Right renal pelvis (tissue), 4 donors: Measurements from ENCODE around the gene CDH2. TPM values are rescaled to one million over a fixed set of nuclear protein-coding genes. Genes with fewer than 3 reads are reported as not detected.

Experiments
- DNase-seq, 4 donors: peaks; one replicate each; pipeline ENCODE4 v3.0.0-alpha.2; 2013; ENCODE audit warnings: low read depth in 4 of 4, low spot score in 3 of 4, missing footprints in 1 of 4
- polyA plus RNA-seq, 4 donors: library from polyadenylated mRNA; unstranded; fragments of 120-200 nt; gene quantifications; one replicate each; pipeline ENCODE4 v1.2.1, GENCODE V29; 2013; ENCODE audit not compliant: insufficient read length in 4 of 4

Gene CDH2
- polyA plus RNA-seq, 4 donors = 70.3 to 87.6 (median 81.2) TPM

- DNase-seq = no peak
Observed at GRCh38 chr18:28007841-28008240, 169.1 kb downstream of the CDH2 start.

- no peak for DNase-seq
Observed at GRCh38 chr18:28005164-28005563, 171.8 kb downstream of the CDH2 start.

- DNase-seq = no peak
Observed at GRCh38 chr18:28004606-28005005, 172.3 kb downstream of the CDH2 start.

GRCh38 chr18:28003451-28003850, 173.5 kb downstream of the CDH2 start:
- DNase-seq = no peak

- DNase-seq = no peak
Observed at GRCh38 chr18:28002841-28003240, 174.1 kb downstream of the CDH2 start.

GRCh38 chr18:27996801-27997272, 180.1 kb downstream of the CDH2 start:
- DNase-seq = no peak

GRCh38 chr18:27995770-27996502, 181.0 kb downstream of the CDH2 start:
- no peak for DNase-seq

GRCh38 chr18:27994571-27994970, 182.4 kb downstream of the CDH2 start:
- no peak for DNase-seq

GRCh38 chr18:27991391-27991790, 185.5 kb downstream of the CDH2 start:
- no peak for DNase-seq

- no peak for DNase-seq
Observed at GRCh38 chr18:27985832-27986231, 191.1 kb downstream of the CDH2 start.

GRCh38 chr18:27983780-27984179, 193.2 kb downstream of the CDH2 start:
- no peak for DNase-seq

GRCh38 chr18:27976806-27977408, 200.0 kb downstream of the CDH2 start:
- DNase-seq = no peak

GRCh38 chr18:27970321-27970720, 206.6 kb downstream of the CDH2 start:
- no peak for DNase-seq

- DNase-seq = no peak
Observed at GRCh38 chr18:27969206-27969605, 207.7 kb downstream of the CDH2 start.

- DNase-seq = no peak
Observed at GRCh38 chr18:27967913-27968824, 208.8 kb downstream of the CDH2 start.

- DNase-seq = no peak
Observed at GRCh38 chr18:27966881-27967280, 210.0 kb downstream of the CDH2 start.

- no peak for DNase-seq
Observed at GRCh38 chr18:27964811-27965210, 212.1 kb downstream of the CDH2 start.

GRCh38 chr18:27959101-27959500, 217.8 kb downstream of the CDH2 start:
- no peak for DNase-seq

- DNase-seq = no peak
Observed at GRCh38 chr18:27956001-27956640, 220.8 kb downstream of the CDH2 start.

- DNase-seq = no peak
Observed at GRCh38 chr18:27954226-27954625, 222.7 kb downstream of the CDH2 start.

- DNase-seq = no peak
Observed at GRCh38 chr18:27952741-27953140, 224.2 kb downstream of the CDH2 start.
